NCI-H146 treated with DMSO at 0.1 percent for 48 hours (cell line): ENCODE results near the gene ACTR1A.
"Not testable (repeated sequence)": the region's sequence is repeated elsewhere in the genome, so short reads cannot be mapped to it uniquely, and the experiment has no call there.

Source experiments
- DNase-seq: peaks from one replicate; lab custom pipeline; 2025; ENCODE audit not compliant: unreplicated experiment; lab: John Stamatoyannopoulos, UW

Gene ACTR1A

DNA sequence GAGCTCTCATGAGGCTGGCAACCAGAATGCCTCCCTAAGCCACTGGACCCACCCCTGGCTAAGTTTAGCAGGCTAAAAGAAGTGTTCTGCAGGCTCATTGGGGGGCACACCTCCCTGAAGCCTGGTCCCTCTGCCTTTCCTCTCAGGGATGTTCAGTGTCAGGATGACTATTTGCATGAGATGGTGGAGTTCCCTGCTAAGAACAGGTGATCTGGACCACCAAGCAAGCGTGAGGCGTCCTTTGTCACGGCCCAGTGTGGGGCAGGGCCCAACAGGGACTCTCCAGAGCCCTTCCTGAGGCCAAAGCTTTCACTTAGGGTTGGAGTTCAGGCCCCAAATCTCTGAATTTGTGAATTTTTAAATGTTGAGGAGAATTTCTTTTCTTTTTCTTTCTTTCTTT is 13.2 kb upstream of the ACTR1A start:
- no peak for DNase-seq

GRCh38 chr10:102514487-102515311 is 12.2 kb upstream of the ACTR1A start:
- no peak for DNase-seq

DNA sequence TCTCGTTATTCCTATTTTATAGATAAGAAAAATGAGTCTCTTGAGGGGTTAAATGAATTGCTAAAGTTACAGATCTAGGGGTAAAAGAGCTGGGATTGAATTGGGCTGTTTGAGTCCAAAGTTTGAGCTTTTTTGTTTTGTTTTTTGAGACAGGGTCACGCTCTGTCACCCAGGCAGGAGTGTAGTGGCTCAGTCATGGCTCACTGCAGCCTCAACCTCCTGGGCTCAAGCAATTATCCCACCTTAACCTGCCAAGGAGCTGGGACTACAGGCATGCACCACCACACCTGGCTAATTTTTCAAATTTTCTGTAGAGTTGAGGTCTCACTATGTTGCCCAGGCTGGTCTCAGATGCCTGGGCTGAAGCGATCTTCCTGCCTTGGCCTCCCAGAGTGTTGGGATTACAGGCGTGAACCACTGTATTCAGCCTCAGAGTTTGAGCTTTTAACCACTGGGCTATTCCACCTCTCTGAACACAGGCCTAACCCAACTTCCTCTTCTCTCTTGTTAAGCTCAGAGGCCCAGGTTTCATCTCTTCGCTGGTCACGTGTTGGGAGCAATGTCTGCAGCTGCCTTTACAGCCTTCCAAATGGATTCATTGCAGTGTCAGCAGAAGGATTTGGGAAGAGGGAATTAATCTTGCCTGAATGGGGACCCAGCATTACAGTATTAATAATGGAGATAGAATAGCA is 9.2 kb upstream of the ACTR1A start:
- no peak for DNase-seq

DNA sequence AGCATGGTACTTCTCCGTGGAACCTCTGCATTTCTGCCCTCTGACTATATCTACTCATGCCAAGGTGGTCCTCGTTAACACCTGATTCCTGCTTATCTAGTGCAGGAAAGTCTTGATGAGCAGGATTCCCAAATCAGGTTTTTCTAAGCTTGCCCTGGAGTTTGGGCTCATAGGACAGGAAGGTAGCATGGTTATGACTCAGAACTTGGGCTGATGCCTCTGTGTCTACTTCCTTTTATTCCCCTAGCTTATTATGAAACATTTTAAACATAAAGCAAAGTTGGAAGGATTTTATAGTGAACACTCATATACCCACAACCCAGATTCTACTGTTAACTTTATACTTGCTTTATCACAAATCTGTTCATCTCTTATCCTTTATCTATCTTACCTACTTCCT is 6.9 kb upstream of the ACTR1A start:
- DNase-seq: no peak

DNA sequence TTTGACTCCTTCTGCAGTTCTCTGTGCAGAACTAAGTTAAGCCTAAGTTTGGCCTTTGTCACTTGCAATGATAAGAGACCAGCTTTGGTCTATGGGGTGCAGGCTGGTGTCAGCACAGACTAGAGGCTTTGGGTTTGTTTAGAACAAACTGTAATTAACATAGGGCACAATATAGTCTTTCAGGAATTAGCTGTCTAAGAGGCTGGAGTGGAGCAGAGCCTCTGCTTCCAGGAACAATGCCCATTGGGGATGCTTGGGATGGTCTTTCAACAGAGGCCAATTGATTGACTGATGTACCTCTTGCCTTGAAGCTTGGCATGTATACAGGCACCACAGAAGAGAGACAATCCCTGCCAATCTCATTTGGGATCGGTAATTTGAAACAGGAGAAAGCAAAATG is 6.0 kb upstream of the ACTR1A start:
- no peak for DNase-seq

- no peak for DNase-seq
Measured at GRCh38 chr10:102507521-102507920, 5.0 kb upstream of the ACTR1A start.

GRCh38 chr10:102505462-102506115 is 3.1 kb upstream of the ACTR1A start:
- no peak for DNase-seq

DNA sequence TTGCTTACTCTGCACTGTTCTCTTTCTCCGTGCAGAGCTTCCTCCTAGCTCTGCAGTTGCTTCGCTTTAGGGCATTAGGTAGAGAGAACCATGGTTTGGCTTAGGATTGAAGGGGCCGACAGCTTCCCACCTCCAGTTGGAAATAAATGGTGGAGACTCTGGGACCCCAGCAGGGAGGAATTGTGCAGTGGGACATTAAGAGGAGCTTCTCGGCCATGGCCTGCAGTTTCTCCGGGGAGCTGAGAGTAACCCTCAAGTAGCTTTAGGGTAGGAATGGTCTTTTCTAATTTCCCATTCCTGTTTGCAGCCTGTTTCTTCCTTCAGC is 2.4 kb upstream of the ACTR1A start:
- no peak for DNase-seq

- no peak for DNase-seq
Measured at GRCh38 chr10:102504179-102504975, 1.9 kb upstream of the ACTR1A start.

- DNase-seq: peak; percentile 91
Measured at GRCh38 chr10:102503264-102504178, 1.0 kb upstream of the ACTR1A start, which contains the start of gene SUFU. TSS of gene SUFU (plus strand) at chr10:102503972. CDS start at chr10:102504153, 181 bp downstream.

DNA sequence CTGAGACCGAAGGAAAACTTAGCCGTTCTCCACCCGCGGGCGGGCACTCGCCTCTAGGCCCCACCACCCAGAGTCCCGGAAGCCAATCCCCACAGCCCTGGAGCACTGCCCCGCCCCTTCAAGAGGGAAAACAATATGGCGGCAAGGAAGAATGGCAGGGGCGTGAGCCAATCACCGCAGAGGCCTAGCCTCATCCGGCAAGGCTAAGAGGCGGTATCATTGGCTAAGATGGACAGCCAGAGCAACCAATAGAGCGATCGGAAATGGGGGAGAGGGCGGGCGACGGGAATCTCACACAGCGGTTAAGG is 529 bp downstream of the ACTR1A start:
- DNase-seq: peak; percentile 95

DNA sequence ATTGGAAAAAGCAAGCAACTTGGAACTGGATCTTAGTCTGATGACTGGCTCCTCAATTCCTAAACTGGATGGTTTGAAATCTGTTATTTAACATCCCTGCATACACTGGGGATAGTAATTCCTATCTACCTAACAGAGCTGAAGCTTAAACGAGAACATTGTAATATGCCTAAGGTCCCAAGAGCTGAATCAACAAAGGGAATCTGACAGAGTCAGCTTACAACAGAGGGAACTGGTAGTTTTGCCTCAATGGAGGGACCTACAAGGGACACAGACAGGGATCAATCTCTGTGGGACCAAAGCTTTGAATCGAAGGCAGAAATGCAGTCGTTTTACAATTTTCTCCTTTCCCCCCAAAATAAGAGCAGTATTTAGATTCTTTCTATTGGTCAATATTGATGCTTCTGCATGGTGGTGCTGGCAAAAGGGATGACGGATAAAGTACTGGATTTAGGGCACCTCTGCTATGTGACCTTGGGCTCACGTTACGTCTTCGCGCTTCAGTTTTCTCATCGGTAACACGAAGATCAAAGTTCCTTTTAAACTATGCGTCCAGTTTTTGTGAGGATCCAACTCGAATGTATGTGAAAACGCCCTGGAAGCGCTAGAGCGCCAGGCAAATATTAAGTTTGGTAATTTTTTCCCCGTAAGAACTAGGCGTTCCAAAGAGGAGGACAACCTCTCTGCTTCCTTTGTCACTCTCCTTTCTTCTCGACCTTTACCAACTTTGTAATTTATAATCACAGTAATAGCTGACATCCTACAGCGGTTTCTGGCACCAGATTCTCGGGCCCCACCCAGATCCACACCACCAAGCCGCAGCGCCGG is 1.1 kb downstream of the ACTR1A start:
- DNase-seq: no peak

DNA sequence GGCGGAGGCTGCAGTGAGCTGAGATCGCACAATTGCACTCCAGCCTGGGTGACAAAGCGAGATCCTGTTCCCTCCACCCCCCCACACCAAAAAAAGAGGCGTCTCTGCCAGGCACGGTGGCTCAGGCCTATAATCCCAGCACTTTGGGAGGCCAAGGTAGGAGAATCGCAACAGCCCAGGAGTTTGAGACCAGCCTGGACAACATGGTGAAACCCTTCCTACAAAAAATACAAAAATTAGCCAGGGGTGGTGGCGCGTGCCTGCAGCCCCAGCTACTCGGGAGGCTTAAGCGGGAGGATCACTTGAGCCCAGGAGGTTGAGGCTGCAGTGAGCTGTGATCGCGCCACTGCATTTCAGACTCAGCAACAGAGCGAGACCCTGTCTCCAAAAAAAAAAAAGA is 1.8 kb downstream of the ACTR1A start:
- not testable (repeated sequence) for DNase-seq

DNA sequence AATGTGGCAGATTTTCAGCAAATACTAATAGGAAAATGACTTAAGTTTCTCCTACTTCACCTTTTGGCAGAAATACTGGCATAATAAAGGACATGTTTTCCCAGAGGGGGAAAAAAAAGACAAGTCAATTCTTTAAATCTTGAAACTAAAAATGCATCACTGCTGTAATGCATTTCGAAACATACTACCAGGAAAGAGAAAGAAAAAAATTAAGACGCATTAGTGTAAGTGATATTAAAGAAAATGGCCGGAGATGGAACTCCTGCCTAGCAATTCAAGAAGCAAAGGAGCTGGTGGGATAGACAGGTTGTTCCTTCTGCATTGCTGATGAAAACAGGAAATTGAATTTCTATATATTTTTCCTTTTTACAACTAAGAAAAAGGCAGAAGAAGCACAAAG is 3.2 kb downstream of the ACTR1A start:
- no peak for DNase-seq

DNA sequence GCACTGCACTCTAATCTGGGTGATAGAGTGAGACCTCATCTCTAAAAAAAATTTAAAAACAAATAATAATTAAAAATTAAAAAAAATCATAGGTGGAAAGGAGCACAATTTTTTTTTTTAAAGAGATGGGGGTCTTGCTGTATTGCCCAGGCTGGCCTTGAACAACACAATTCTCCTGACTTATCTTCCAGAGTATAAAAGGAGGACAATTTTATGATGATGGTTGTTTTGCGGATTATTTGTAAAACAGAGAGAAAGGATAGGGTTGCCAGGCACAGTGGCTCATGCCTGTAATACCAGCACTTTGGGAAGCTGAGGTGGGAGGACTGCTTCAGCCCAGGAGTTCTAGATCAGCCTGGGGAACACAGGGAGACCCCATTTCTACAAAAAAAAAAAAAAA is 5.0 kb downstream of the ACTR1A start:
- DNase-seq: no peak

DNA sequence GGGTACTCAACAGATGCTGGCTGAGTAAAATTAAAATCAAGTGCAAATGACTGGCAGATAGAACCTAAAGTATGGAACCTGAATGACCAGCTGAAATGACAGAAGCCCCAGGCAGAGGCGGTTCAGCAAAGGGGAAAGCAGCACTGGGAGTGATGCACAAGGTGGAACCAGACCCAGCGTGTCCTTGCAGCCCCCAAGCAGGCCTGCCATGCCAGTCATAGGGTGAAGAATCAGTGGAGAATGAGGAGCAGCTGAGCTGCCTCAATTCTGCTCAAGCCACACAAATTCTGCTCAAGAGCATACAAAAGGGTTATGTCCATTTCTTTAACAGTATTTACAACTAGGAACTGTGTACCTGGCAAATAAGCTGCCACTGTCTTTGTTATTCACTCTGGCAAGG is 8.7 kb downstream of the ACTR1A start:
- no peak for DNase-seq

DNA sequence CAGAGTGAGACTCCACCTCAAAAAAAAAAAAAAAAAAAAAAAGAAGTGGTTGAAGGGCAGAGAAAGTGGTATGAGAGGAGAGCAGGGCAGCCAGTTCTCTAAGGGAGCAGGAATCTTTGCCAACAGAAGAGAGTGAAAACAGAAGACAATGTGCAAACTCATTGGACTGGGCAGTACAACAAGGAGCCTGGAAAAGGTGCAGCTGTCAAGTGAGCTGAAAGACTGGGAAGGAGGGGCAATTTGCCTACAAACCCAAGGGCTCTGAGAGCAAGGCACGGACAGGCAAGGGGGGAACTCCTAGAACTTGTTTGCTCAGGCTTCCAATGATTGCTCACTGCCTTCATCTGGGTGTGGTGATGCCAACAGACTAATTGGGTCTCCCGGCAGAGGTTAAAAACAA is 9.5 kb downstream of the ACTR1A start:
- no peak for DNase-seq

GRCh38 chr10:102492344-102492939 is 10.1 kb downstream of the ACTR1A start:
- DNase-seq: no peak

- no peak for DNase-seq
Measured at GRCh38 chr10:102491136-102491535, 11.4 kb downstream of the ACTR1A start.
